ENCODE results near the gene CCDC170.

DNA sequence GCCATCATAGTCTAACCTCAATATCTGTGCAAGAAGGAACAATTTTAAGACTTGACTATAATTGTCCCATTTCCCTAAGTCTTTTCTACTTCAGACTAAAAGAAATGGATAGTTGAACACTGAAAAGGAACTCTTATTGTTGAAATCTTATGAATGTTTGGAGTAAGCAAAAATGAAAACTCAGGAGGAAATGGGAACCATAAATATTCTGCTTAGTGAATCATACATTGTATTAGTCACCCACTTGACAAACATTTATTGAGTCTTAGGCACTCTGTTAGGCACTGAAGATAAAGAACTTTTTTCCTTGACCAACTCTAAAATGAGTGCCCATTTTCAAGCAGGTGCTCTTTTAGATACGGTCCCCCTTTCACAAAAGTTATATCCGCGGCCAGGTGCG, 8.7 kb downstream of the CCDC170 start:
- TF ChIP-seq CTCF (IDR thresholded peaks at IDR 0.05; ENCODE audit: poor library complexity, severe bottlenecking) (no peak), SMC3 (conservative IDR thresholded peaks at IDR 0.05; ENCODE audit: poor library complexity) (no peak), EP300 (conservative IDR thresholded peaks at IDR 0.05; ENCODE audit: poor library complexity, severe bottlenecking) (no peak), POLR2AphosphoS5 (IDR thresholded peaks at IDR 0.05) (no peak), EZH2 (IDR thresholded peaks at IDR 0.05; ENCODE audit: borderline replicate concordance, insufficient read depth, low read length, poor library complexity, severe bottlenecking) (no peak)
- TF ChIP-seq, protein P1, sequence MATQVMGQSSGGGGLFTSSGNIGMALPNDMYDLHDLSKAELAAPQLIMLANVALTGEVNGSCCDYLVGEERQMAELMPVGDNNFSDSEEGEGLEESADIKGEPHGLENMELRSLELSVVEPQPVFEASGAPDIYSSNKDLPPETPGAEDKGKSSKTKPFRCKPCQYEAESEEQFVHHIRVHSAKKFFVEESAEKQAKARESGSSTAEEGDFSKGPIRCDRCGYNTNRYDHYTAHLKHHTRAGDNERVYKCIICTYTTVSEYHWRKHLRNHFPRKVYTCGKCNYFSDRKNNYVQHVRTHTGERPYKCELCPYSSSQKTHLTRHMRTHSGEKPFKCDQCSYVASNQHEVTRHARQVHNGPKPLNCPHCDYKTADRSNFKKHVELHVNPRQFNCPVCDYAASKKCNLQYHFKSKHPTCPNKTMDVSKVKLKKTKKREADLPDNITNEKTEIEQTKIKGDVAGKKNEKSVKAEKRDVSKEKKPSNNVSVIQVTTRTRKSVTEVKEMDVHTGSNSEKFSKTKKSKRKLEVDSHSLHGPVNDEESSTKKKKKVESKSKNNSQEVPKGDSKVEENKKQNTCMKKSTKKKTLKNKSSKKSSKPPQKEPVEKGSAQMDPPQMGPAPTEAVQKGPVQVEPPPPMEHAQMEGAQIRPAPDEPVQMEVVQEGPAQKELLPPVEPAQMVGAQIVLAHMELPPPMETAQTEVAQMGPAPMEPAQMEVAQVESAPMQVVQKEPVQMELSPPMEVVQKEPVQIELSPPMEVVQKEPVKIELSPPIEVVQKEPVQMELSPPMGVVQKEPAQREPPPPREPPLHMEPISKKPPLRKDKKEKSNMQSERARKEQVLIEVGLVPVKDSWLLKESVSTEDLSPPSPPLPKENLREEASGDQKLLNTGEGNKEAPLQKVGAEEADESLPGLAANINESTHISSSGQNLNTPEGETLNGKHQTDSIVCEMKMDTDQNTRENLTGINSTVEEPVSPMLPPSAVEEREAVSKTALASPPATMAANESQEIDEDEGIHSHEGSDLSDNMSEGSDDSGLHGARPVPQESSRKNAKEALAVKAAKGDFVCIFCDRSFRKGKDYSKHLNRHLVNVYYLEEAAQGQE (IDR thresholded peaks at IDR 0.05; ENCODE audit: borderline replicate concordance): no peak
